ENCODE measurements around the gene SENP3. TPM values are rescaled to one million over a fixed set of nuclear protein-coding genes. Genes with fewer than 3 reads are reported as not detected.

Gene SENP3
- polyA plus RNA-seq, 1 donor (not counting 4 experiments of a cell fraction or from before 2014, with no cell fraction given) = 99.1 TPM

DNA sequence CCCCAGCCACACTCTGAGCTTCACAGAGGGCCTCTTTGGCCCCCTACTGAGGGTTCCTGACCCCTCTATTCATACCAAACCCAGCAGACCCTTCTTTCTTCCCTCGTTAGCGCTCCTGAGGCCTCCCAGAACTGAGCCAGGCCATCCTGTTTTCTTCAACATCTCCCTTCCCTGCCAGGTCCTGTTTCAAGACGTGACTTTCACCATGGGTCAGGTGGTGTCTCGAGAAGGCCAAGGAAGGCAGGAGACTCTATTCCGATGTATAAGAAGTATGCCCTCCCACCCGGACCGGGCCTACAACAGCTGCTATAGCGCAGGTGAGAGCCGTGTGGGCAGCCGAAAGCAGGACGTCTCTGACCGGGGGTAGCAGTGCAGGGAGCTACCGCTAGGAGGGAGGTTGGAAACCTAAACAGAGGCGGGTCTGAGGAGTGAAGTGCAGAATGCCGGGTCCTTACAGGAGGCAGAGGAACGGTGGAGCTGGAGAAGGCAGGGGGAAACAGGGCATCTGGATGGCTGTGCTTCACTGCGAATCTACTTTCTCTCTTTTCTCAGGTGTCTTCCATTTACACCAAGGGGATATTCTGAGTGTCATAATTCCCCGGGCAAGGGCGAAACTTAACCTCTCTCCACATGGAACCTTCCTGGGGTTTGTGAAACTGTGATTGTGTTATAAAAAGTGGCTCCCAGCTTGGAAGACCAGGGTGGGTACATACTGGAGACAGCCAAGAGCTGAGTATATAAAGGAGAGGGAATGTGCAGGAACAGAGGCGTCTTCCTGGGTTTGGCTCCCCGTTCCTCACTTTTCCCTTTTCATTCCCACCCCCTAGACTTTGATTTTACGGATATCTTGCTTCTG, 1.3 kb upstream of the SENP3 start:
- H3K27ac ChIP-seq (ENCODE audit: control insufficient read depth, insufficient read depth, low read length) = peak overlapping the region; percentile 91
- H3K27me3 ChIP-seq (ENCODE audit: control insufficient read depth, extremely low read depth, insufficient read depth, low read length) = no peaks in the 10 kb centered on the region
- H3K9me3 ChIP-seq (ENCODE audit: control insufficient read depth, low read depth, low read length) = no peaks in the 10 kb centered on the region
- peak; percentile 69 for FAIRE-seq
- peak overlapping the region; percentile 99 for H3K4me2 ChIP-seq (ENCODE audit: control insufficient read depth, extremely low read depth, insufficient read depth, low read depth, low read length)
- dilution Hi-C loops (cut with MboI; ENCODE audit: extremely low pct_ligation_motif_present, low sequenced_read_pairs) = no loop called here
- no peak for DNase-seq (ENCODE audit: low read depth, low spot score)
- peak overlapping the region; percentile 75 for H3K9ac ChIP-seq (ENCODE audit: control insufficient read depth, extremely low read depth, insufficient read depth, low read length)
- H3K9me1 ChIP-seq (ENCODE audit: control insufficient read depth, extremely low read depth, insufficient read depth, low read length) = no peaks in the 10 kb centered on the region
- H4K20me1 ChIP-seq (ENCODE audit: control insufficient read depth, extremely low read depth, insufficient read depth, low read length) = no peaks in the 10 kb centered on the region
- peak overlapping the region in 2 of 3 experiments; percentile 47 to 49 for H3K4me3 ChIP-seq (ENCODE audit: control insufficient read depth in 2 of 3, extremely low read depth in 1 of 3, insufficient read depth in 2 of 3, low read depth in 1 of 3, low read length in 3 of 3)
- H3K79me2 ChIP-seq (ENCODE audit: control insufficient read depth, insufficient read depth, low read length) = peaks cover 35% of the 10 kb centered on the region
- peaks cover 5 to 17% of the 10 kb centered on the region in 2 experiments for H3K36me3 ChIP-seq (ENCODE audit: control insufficient read depth in 2 of 2, extremely low read depth in 1 of 2, insufficient read depth in 2 of 2, low read length in 2 of 2)
- no peak overlapping the region for H2AFZ ChIP-seq (ENCODE audit: control insufficient read depth, low read length)
- H3K4me1 ChIP-seq (ENCODE audit: control insufficient read depth, extremely low read depth, insufficient read depth, low read length) = peaks cover 42% of the 10 kb centered on the region
- no peak for TF ChIP-seq EZH2 (IDR thresholded peaks at IDR 0.05; ENCODE audit: low read length)
- peak; percentile 73 to 83 (median 81) for TF ChIP-seq CTCF (optimal IDR thresholded peaks at IDR 0.05 in 1 of 3, IDR thresholded peaks at IDR 0.05 in 1 of 3, conservative IDR thresholded peaks at IDR 0.05 in 1 of 3; ENCODE audit: extremely low read depth in 1 of 3, insufficient read depth in 2 of 3, low read length in 3 of 3)

DNA sequence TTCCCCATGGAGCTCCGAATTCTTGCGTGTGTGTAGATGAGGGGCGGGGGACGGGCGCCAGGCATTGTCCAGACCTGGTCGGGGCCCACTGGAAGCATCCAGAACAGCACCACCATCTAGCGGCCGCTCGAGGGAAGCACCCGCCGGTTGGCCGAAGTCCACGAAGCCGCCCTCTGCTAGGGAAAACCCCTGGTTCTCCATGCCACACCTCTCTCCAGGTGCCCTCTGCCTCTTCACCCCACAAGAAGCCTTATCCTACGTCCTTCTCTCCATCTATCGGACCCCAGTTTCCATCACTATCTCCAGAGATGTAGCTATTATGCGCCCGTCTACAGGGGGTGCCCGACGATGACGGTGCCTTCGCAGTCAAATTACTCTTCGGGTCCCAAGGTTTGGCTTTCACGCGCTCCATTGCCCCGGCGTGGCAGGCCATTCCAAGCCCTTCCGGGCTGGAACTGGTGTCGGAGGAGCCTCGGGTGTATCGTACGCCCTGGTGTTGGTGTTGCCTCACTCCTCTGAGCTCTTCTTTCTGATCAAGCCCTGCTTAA, 617 bp upstream of the SENP3 start:
- dilution Hi-C loops (cut with MboI; ENCODE audit: extremely low pct_ligation_motif_present, low sequenced_read_pairs) = no loop called here
- no peaks in the 10 kb centered on the region for H4K20me1 ChIP-seq (ENCODE audit: control insufficient read depth, extremely low read depth, insufficient read depth, low read length)
- H3K9me1 ChIP-seq (ENCODE audit: control insufficient read depth, extremely low read depth, insufficient read depth, low read length) = no peaks in the 10 kb centered on the region
- H3K36me3 ChIP-seq (ENCODE audit: control insufficient read depth in 2 of 2, extremely low read depth in 1 of 2, insufficient read depth in 2 of 2, low read length in 2 of 2) = peaks cover 8 to 24% of the 10 kb centered on the region in 2 experiments
- peaks cover 42% of the 10 kb centered on the region for H3K4me1 ChIP-seq (ENCODE audit: control insufficient read depth, extremely low read depth, insufficient read depth, low read length)
- DNase-seq (ENCODE audit: low read depth, low spot score) (no peak), FAIRE-seq (peak; percentile 90)
- H3K27ac ChIP-seq (ENCODE audit: control insufficient read depth, insufficient read depth, low read length) = peak overlapping the region; percentile 91
- no peaks in the 10 kb centered on the region for H3K27me3 ChIP-seq (ENCODE audit: control insufficient read depth, extremely low read depth, insufficient read depth, low read length)
- TF ChIP-seq CTCF (optimal IDR thresholded peaks at IDR 0.05 in 1 of 3, IDR thresholded peaks at IDR 0.05 in 1 of 3, conservative IDR thresholded peaks at IDR 0.05 in 1 of 3; ENCODE audit: extremely low read depth in 1 of 3, insufficient read depth in 2 of 3, low read length in 3 of 3) (peak; percentile 76 to 96 (median 92)), EZH2 (IDR thresholded peaks at IDR 0.05; ENCODE audit: low read length) (no peak)
- peak overlapping the region; percentile 86 for H3K9ac ChIP-seq (ENCODE audit: control insufficient read depth, extremely low read depth, insufficient read depth, low read length)
- H3K4me2 ChIP-seq (ENCODE audit: control insufficient read depth, extremely low read depth, insufficient read depth, low read depth, low read length) = peak overlapping the region; percentile 99
- peak overlapping the region; percentile 85 for H2AFZ ChIP-seq (ENCODE audit: control insufficient read depth, low read length)
- H3K79me2 ChIP-seq (ENCODE audit: control insufficient read depth, insufficient read depth, low read length) = peaks cover 39% of the 10 kb centered on the region
- H3K4me3 ChIP-seq (ENCODE audit: control insufficient read depth in 2 of 3, extremely low read depth in 1 of 3, insufficient read depth in 2 of 3, low read depth in 1 of 3, low read length in 3 of 3) = peak overlapping the region; percentile 75 to 86 (median 86)
- H3K9me3 ChIP-seq (ENCODE audit: control insufficient read depth, low read depth, low read length) = no peaks in the 10 kb centered on the region
